NOMO-1 treated with DMSO at 0.1 percent for 48 hours (cell line): ENCODE results near the gene C17orf113.
A peak's percentile ranks its signal among the peaks of the same experiment; 100 is the strongest.
"Not testable (repeated sequence)": the region's sequence is repeated elsewhere in the genome, so short reads cannot be mapped to it uniquely, and the experiment has no call there.

Experiments used
- DNase-seq: peaks from one replicate; lab custom pipeline; 2025; ENCODE audit not compliant: unreplicated experiment; lab: John Stamatoyannopoulos, UW

C17orf113 gene

GRCh38 chr17:42017866-42018200 lies 32.6 kb downstream of the C17orf113 start:
- no peak for DNase-seq

- DNase-seq, result peak; percentile 92
Observed at GRCh38 chr17:42016941-42017865, 33.2 kb downstream of the C17orf113 start, which contains the start of gene DNAJC7. Gene DNAJC7, minus strand, starts transcription at chr17:42017439. Its CDS starts 23 bp downstream, at chr17:42017416.

- no peak for DNase-seq
Observed at GRCh38 chr17:42016411-42016831, 34.0 kb downstream of the C17orf113 start.

GRCh38 chr17:42013740-42014139 lies 36.7 kb downstream of the C17orf113 start:
- DNase-seq, result not testable (repeated sequence)

- not testable (repeated sequence) for DNase-seq
Observed at GRCh38 chr17:42012363-42012762, 38.0 kb downstream of the C17orf113 start.

- DNase-seq, result no peak
Observed at GRCh38 chr17:42010898-42011516, 39.4 kb downstream of the C17orf113 start.

- peak; percentile 80 for DNase-seq
Observed at GRCh38 chr17:42010266-42010680, 40.1 kb downstream of the C17orf113 start.

GRCh38 chr17:42009170-42009569 lies 41.2 kb downstream of the C17orf113 start:
- DNase-seq, result no peak

GRCh38 chr17:42005166-42005565 lies 45.2 kb downstream of the C17orf113 start:
- no peak for DNase-seq

GRCh38 chr17:42002792-42003301 lies 47.6 kb downstream of the C17orf113 start:
- no peak for DNase-seq

- no peak for DNase-seq
Observed at GRCh38 chr17:42002175-42002791, 48.1 kb downstream of the C17orf113 start.

GRCh38 chr17:42001729-42002128 lies 48.7 kb downstream of the C17orf113 start:
- DNase-seq, result no peak

GRCh38 chr17:42000413-42001133 lies 49.8 kb downstream of the C17orf113 start:
- DNase-seq, result no peak

GRCh38 chr17:41998497-41998896 lies 51.9 kb downstream of the C17orf113 start:
- DNase-seq, result no peak

- no peak for DNase-seq
Observed at GRCh38 chr17:41996855-41997164, 53.6 kb downstream of the C17orf113 start.

- DNase-seq, result no peak
Observed at GRCh38 chr17:41992576-41992975, 57.8 kb downstream of the C17orf113 start.

- no peak for DNase-seq
Observed at GRCh38 chr17:41989702-41990419, 60.5 kb downstream of the C17orf113 start.

GRCh38 chr17:41988418-41988817 lies 62.0 kb downstream of the C17orf113 start:
- DNase-seq, result no peak
